HepG2 (cell line): ENCODE data around the gene BCL2L2. TPM values are rescaled to one million over a fixed set of nuclear protein-coding genes. Genes with fewer than 3 reads are reported as not detected.

ENCODE experiments used
- ATF4 ChIP-seq, 2 experiments: fragments of 450-650 bp in 1 of 2; sonication (generic) in 1 of 2; formaldehyde crosslinking; IDR thresholded peaks; 2 replicates each; pipeline versions ENCODE4 v1.5.0 to v1.8.0; 2020 to 2022; ENCODE audit warnings: mild to moderate bottlenecking in 1 of 2, missing genetic modification reagents in 1 of 2
- IKZF5 ChIP-seq: IDR thresholded peaks from 2 replicates; pipeline ENCODE4 v1.6.1; 2018; ENCODE audit warnings: missing genetic modification reagents, mild to moderate bottlenecking, missing compliant biosample characterization
- RNF219 ChIP-seq: sonication (generic); formaldehyde crosslinking; IDR thresholded peaks from 2 replicates; pipeline ENCODE4 v1.5.0; 2020; ENCODE audit warnings: mild to moderate bottlenecking, missing genetic modification reagents
- RORA ChIP-seq: sonication (generic); formaldehyde crosslinking; IDR thresholded peaks from 2 replicates; pipeline ENCODE4 v1.5.0; 2020; ENCODE audit warnings: mild to moderate bottlenecking, missing genetic modification reagents, moderate library complexity
- STAG1 ChIP-seq: sonication (generic); formaldehyde crosslinking; IDR thresholded peaks from 2 replicates; pipeline ENCODE4 v1.4.0; 2020; ENCODE audit warnings: missing genetic modification reagents
- USF2 ChIP-seq, 2 experiments: sonication (generic) in 1 of 2; formaldehyde crosslinking in 1 of 2; IDR thresholded peaks; 2 replicates each; pipeline versions ENCODE4 v1.5.1 to v1.6.1; 2011 to 2020; ENCODE audit warnings: borderline replicate concordance in 1 of 2, low read depth in 1 of 2, low read length in 1 of 2, mild to moderate bottlenecking in 1 of 2, missing genetic modification reagents in 1 of 2, moderate library complexity in 1 of 2
- ZNF292 ChIP-seq: sonication (generic); formaldehyde crosslinking; IDR thresholded peaks from 2 replicates; pipeline ENCODE4 v1.8.1; 2022; ENCODE audit warnings: mild to moderate bottlenecking, low read depth, missing genetic modification reagents, borderline replicate concordance
- ZNF30 ChIP-seq: sonication (generic); formaldehyde crosslinking; IDR thresholded peaks from 2 replicates; pipeline ENCODE4 v1.5.0; 2020; ENCODE audit warnings: mild to moderate bottlenecking, missing genetic modification reagents
- ZNF510 ChIP-seq: sonication (generic); formaldehyde crosslinking; IDR thresholded peaks from 2 replicates; pipeline ENCODE4 v1.4.0; 2020; ENCODE audit warnings: low read depth, mild to moderate bottlenecking, missing genetic modification reagents
- ZNF609 ChIP-seq: sonication (generic); formaldehyde crosslinking; IDR thresholded peaks from 2 replicates; pipeline ENCODE4 v1.4.0; 2020; ENCODE audit warnings: mild to moderate bottlenecking, missing genetic modification reagents, borderline replicate concordance
- ZNF629 ChIP-seq: sonication (generic); formaldehyde crosslinking; conservative IDR thresholded peaks from 2 replicates; pipeline ENCODE4 v1.5.0; 2020; ENCODE audit warnings: missing genetic modification reagents
- ZNF710 ChIP-seq: sonication (generic); formaldehyde crosslinking; IDR thresholded peaks from 2 replicates; pipeline ENCODE4 v1.5.0; 2020; ENCODE audit warnings: mild to moderate bottlenecking, missing genetic modification reagents, borderline replicate concordance
- polyA plus RNA-seq, 8 experiments: library from polyadenylated mRNA; depleted of rRNA in 3 of 8; stranded (reverse) in 7 of 8; unstranded in 1 of 8; fragments of >200 nt; fragmentation: Illumina TruSeq in 4 of 8; extraction: Trizol in 4 of 8; gene quantifications; 2 replicates each; pipeline versions ENCODE4 v1.2.1 to v1.2.3, GENCODE V29; 2011 to 2016; ENCODE audit warnings: low read depth in 4 of 8, missing spikeins in 1 of 8, mixed read lengths in 1 of 8; ENCODE audit not compliant: insufficient read depth in 1 of 8
- total RNA-seq, 5 experiments: library from RNA; depleted of rRNA; stranded (reverse); fragments of >200 nt; fragmentation: Illumina TruSeq; extraction: Trizol; gene quantifications; 2 replicates each; pipeline ENCODE4 v1.2.3, GENCODE V29; 2016; ENCODE audit warnings: low read depth in 1 of 5

Gene BCL2L2
- total and polyA plus RNA-seq, 2 of the 13 experiments (the other 11 are each of a cell fraction or from before 2014, with no cell fraction given), result 28.1 to 49.8 TPM

- TF ChIP-seq ZNF609 (CRISPR knock-in tag) (no peak; the same call in 1 of the 2 replicates), USF2 (IDR thresholded peaks at IDR 0.05; ENCODE audit: low read depth, low read length) (no peak), USF2 (CRISPR knock-in tag; IDR thresholded peaks at IDR 0.05; ENCODE audit: borderline replicate concordance) (no peak), ZNF30 (CRISPR knock-in tag) (no peak), RNF219 (CRISPR knock-in tag) (no peak), ZNF292 (CRISPR knock-in tag) (no peak), IKZF5 (CRISPR knock-in tag) (peak; percentile 27; the same call in 1 of the 2 replicates), RORA (CRISPR knock-in tag) (no peak), STAG1 (CRISPR knock-in tag) (peak; percentile 31; the same call in 1 of the 2 replicates), ZNF510 (CRISPR knock-in tag) (no peak), ZNF710 (CRISPR knock-in tag) (no peak), ATF4 (CRISPR knock-in tag; IDR thresholded peaks at IDR 0.05) (peak in 1 of 2 experiments; percentile 24; a peak in 1 of 4 replicates), ZNF629 (CRISPR knock-in tag) (0 out of 2 replicates have a peak, but pooled peaks have one; percentile 17)
Observed at GRCh38 chr14:23294734-23295561, 11.7 kb upstream of the BCL2L2 start (continued).
